GM12873 (cell line): ENCODE results near the gene ZNF174.
A peak's percentile ranks its signal among the peaks of the same experiment; 100 is the strongest.

Experiments used
- CTCF ChIP-seq: IDR thresholded peaks from 2 replicates; pipeline ENCODE4 v1.5.1; 2012; ENCODE audit warnings: low read depth, mild to moderate bottlenecking, moderate library complexity, low read length, control low read depth; ENCODE audit not compliant: insufficient read depth; ENCODE audit errors: missing control alignments

The ZNF174 gene

GRCh38 chr16:3400779-3401688 lies at the start of gene ZNF174, which contains the start of gene ZSCAN32:
ZNF174 (plus strand) TSS chr16:3401215; CDS start chr16:3402005, 790 bp downstream.
ZSCAN32 (minus strand) TSS chr16:3401004; CDS start chr16:3397557, 3,447 bp downstream.
- peak; percentile 21 for TF ChIP-seq CTCF

- no peak for TF ChIP-seq CTCF
Observed at GRCh38 chr16:3355589-3355988, 45.4 kb upstream of the ZNF174 start, which contains the start of gene OR2C1. OR2C1 (plus strand) TSS chr16:3355889; CDS start chr16:3355941, 52 bp downstream.

GRCh38 chr16:3356118-3356517 lies 44.9 kb upstream of the ZNF174 start:
- TF ChIP-seq CTCF, result no peak

- no peak for TF ChIP-seq CTCF
Observed at GRCh38 chr16:3358871-3359270, 42.1 kb upstream of the ZNF174 start.

- no peak for TF ChIP-seq CTCF
Observed at GRCh38 chr16:3362931-3363330, 38.1 kb upstream of the ZNF174 start.

- TF ChIP-seq CTCF, result no peak
Observed at GRCh38 chr16:3363793-3364192, 37.2 kb upstream of the ZNF174 start.

GRCh38 chr16:3364774-3365427 lies 36.1 kb upstream of the ZNF174 start:
- no peak for TF ChIP-seq CTCF
